Activated CD8-positive, alpha-beta memory T cell treated with anti-CD3 and anti-CD28 coated beads, Interleukin-2, amount 50 U/mL, for 1 hour (primary cell): ENCODE data around the gene SPI1.

Experiments used
- DNase-seq: peaks from one replicate; pipeline ENCODE4 v3.0.0-alpha.2; 2020; ENCODE audit errors: extremely low read depth

SPI1 gene

DNA sequence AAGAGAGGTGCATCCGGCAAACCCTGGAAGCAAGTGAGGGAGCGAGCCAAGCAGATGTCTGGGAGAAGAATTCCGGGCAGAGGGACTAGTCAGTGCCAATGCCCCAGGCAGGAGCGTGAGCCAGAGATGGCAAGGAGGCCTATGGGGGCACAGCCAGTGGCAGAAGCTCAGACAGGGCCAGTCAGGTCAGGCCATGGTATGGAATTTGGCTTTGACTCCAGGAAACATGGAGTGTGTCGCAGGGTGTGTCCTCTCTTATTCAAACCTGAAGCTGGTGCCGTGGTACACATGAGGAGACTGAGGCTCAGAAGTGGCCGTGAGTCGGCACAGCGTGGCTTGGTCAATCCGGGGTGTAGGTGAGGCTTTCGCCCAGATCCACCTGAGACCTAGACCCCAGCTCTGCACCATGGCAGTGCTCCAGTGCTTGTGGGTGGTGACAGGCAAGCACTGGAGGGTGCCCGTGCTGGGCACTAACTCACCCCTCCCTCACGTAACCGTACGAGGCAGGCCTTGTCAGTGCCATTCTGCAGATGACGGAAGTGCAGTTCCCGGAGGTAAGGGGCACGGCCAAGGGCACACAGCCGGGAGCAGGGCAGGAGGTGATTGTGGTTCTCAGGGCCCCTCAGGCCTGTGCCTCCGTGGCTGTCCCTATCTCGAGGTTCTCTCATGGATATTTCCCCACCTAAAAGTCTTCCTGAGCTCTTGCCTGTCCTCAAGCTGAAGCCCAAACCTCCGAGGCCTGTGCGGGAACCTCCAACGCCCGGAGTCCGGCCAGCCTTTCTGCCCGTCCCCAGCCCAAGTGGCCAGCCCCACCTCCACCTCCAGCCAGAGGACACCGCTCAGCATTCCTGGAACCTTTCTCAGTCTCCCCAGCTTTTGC lies 10.6 kb upstream of the SPI1 start:
- no peak for DNase-seq

DNA sequence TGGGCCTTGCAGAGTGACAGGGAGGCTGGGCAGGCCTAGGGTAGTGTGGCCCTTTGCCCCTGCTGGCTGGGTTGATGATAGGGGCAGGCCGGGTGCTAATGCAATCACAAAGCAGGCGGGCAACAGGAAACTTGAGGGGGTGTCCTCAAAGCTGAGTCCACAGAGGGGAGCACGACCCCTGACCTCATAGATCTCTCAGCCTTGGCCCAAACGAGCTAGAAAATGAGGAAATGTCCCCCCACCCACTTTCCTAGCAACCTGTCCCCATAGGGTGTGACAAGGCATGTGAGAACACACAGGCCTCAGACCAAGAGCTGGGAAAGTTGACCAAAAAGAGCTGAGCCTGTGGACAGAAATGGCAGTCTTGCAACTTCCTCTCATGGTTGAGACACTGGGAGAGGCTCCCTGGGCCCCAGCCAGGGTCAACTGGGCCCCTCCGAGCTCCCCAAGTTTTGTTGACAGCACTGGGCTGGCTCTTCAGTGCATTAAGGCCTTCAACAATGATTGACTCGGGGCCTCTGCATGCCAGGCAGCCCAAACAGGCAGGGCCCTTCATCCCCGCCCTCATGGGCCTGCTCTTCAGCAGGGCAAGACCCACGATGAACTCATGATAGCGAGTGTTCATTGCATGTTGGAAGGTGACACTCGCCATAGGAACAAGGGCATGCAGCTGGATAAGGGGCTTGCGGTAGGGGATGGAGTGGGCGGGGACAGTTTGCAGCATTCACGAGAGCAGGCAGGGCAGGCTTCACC lies 9.8 kb upstream of the SPI1 start:
- no peak for DNase-seq

DNA sequence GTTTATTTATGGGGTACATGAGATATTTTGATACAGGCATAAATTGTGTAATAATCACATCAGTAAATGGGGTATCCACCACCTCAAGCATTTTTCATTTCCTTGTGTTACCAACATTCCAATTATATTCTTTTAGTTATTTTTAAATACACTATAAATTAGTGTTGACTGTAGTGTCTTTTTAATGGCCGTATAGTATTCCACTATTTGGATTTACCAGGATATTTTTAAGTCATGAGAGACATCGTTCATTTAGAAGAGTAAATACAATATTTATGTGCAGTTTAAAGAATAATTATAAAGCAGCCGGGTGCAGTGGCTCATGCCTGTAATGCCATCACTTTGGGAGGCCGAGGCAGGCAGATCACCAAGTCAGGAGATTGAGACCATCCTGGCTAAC lies 6.2 kb upstream of the SPI1 start:
- DNase-seq = no peak

DNA sequence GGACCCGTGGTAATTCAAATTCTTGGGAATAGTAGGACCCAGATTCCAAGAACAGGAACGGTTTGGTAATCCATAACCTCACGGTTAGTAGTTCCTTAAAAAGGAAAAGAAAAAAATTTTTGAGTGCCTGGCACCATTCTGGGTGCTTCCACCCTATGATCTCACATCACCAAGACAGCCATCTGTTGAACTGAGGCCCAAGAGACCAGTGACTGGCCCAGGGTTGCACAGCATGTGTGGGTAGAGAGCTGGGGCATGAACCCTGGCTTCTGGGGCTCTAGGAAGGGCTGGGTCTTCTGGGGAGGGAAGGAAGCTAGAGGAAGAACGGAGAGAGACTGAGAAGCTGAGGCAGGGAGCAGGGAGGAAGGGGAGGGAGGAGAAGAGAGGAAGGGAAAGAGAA lies 4.7 kb upstream of the SPI1 start:
- no peak for DNase-seq

DNA sequence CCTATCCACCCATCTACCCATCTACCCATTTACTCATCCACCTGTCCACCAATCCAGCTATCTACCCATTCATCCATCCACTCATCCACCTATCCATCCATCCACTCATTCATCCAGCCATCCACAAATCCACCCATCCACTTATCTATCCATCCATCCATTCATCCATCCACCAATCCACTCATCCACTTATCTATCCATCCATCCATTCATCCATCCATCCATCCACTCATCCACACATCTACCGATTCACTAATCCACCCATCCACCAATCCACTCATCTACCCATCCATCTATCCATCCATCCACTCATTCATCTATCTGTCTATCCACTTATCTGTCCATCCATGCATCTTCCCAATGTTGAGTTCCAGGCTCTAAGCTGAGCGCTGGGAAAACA lies 1.7 kb upstream of the SPI1 start:
- DNase-seq = no peak

DNA sequence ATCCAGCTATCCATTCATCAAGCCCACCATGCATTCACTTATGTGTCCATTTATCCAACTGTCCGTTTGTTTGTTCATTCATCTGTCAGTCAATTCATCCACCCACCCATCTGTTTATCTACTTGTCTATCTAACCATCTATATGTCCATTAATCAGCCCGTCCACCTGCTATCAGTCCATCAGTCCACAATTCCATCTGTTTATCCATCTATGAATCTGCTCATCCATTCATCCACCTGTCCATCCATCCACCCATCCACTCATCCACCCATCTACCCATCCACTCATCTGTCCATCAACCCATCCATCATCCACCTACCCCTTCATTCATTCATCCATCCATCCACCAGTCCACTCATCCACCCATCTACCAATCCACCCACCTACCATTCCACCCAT lies 970 bp upstream of the SPI1 start:
- DNase-seq = no peak

DNA sequence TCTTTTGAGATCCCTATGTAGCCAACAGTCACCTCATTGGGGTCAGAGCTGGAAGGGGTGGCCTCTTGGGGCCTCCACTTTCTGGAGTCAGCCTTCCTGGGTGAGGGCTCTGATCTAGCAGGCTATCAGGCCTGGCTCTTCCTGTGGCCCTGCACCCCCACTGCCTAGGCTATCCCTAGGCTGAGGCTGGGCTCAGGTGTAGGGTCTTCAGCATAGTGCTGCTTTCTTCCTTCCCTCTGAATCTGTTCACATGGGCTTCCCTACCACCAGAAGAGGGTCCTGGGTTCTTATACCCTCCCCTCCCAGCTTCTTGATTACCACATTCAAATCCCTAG lies 456 bp upstream of the SPI1 start:
- DNase-seq = no peak

DNA sequence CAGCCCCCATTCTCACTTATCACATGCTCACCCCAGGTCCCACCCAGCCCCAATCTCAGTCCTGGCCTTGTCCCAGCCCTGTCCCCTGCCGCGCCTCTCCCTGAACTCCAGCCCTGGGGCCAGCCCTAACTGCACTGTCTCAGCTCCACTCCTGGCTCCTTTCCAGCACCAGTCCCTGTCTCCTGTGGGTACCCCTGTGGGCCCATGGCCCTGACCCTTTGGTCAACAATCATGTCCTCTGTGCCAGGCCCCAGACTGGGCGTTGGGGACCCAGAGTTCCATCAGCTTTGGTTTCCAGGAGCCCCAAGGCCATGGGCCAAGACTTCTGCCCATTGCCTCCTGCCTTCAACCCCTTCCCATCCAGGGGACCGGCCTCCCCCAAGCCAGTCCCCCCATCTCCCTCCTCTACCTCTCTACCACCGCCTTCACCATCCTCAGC lies 757 bp downstream of the SPI1 start:
- DNase-seq = no peak

DNA sequence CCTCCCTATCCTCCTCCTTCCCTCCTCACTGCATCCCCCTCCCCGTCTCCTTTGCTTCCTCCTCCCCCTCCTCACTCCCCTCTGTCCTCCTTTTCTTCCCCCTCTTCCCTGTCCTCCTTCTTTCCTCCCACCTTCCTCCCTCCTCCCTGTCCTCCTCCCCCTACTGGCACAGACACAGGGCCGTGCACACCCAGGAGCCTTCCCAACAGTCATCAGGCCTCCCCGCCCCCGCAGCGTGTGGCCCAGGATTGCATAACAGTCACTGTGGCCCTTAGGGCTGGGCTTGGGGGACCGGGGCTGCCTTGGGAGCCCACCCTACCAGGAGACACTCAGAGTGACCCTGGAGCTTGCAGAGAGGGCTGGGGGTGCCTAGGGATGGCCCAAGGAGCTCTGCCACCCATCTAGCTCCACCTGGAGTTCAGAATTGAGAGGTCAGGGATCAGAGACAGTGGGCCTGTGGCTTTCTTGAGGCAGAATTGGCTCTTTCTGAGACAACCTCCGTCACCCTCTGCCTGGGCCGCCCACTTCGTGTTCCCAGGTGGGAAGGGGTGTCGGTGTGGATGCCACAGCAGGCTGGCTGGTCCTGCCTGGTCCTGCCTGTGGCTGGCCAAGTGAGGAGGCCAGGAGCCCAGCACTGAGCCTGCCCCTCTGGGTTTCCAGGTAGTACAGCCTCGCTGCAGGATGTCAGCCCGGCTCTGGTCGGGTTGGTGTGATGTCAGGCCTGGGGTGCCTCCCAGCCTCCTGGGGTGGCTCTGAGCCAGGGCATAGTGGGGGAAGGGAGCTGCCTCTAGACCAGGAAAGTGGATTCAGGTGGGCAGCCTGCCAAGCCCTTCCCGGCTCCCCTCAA lies 1.6 kb downstream of the SPI1 start:
- no peak for DNase-seq

DNA sequence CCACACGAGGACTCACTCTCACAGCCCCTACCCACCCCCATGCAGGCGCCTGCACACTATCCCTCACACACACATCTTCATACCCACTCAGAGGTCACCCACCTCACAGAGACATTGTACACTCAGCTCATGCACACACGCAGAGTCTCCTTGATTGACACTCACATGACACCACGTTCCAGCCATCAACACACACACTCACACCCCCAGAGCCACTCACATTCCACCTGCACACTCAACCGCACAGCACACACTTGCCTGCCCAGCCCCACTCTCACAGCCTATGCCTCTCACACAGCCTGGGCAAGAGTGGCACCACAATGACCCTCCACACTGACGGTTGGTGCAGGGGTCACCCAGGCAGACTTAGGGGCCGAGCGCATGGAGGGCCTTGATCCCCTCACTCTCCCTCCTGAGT lies 2.2 kb downstream of the SPI1 start:
- no peak for DNase-seq

DNA sequence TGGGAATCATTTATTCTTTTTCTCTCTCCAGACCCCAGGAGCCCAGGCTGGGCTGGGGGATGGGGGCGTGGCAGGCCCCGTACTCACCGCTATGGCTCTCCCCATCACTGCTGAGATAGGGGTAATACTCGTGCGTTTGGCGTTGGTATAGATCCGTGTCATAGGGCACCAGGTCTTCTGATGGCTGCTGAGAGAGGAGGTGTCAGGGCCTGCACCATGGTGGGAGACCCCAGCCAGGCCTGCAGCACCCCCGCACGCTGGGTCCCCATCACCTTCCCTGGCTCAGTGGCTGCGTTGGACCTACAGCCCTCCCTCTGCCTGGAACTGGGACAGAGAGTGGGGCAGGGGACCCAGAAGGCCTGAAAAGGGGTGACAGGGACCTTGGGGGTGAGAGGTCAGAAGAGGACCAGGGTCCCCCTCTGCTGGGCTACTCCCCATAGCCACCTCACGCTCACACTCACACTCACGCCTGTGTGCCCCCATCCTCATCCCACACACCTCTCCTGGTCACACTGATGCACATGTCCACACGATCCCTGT lies 2.7 kb downstream of the SPI1 start:
- no peak for DNase-seq

DNA sequence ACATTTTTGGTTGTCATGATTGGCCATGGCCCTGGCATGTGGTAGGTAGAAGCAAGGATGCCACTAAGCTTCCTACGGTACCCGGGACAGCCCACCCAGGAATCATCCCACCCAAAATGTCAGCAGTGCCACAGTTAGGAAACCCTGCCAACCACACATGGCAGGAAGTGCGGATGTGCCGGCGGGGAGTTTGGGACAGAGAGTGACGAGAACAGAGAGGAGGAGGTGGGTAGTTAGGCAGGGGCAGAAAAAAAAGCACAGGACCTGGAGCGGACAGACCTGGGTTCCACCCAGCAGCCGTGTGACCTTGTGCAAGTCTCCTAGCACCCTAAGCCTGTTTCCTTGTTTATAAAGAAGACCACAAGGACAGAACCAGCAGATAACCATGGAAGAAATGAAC lies 3.3 kb downstream of the SPI1 start:
- DNase-seq = no peak

DNA sequence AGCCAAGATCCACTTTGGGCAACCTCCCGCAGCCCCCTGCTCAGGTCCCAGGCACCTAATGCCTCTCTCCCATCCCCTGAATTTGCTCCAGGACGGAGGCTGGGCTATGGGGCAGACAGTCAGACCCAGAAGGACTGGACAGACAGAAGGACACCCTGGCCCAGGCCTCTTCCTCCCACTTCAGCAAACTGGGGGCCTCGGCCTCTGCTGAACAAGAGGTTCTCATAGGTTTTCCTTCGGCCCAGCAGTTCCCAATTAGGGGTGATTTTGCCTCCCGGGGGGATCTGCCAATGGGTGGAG lies 3.7 kb downstream of the SPI1 start:
- DNase-seq = no peak

DNA sequence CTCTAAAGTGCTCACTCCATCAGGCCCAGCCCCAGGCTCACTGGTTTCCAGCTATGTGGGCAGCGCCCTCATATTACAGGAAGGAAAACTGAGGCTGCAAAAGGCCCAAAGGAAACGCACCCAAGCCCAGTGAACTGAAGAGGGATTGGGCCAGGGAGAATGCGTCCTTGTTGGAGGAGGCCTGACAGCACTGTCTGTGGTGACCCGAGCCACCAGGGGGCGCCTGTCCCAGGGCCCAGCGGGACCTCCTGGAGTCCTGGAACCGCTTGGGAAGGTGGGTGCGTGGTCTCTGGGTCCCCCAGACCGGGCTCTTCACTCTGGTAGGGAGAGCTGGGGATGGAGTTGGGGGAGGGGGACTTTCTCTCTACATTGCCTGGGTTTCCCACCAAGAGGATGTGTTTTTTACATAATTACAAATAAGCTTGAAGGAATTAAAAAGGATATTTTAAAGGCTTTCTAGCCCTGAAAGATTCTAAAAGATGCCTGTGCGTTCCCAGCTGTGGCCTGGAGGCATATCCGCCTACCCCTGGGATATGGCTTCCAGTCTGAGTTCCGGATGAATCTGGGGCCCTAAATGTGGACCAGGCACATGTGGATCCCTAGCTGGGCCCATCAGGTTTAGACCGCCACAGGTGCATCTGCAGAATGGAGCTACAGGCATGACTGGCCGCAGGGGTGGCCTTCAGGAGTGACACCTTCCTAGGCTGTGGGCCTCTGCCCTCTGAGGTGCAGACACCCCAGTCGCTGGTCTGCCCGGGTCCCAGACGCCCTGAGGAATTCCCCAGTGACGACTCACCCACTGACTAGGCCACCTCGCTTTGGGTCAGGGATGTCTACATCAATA lies 4.2 kb downstream of the SPI1 start:
- DNase-seq = peak; percentile 54

DNA sequence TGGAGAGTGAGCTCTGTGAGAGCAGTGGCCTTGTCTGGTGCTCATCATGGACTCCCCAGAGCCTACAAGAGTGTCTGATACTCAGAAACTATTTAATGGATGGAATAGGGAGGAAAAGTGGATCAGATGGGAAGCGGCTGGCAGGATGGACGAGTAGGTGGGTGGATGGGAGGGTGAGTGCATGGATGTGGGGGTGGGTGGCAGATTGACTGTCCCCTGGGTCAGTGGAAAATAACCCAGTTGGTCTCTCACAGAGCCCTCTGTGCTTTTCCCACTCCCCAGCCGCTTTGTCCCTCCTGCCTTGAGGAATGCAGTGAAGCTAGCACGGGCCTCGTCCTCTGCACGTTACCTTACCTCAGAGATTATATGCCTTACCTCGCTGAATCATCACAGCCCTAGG lies 5.9 kb downstream of the SPI1 start:
- no peak for DNase-seq

DNA sequence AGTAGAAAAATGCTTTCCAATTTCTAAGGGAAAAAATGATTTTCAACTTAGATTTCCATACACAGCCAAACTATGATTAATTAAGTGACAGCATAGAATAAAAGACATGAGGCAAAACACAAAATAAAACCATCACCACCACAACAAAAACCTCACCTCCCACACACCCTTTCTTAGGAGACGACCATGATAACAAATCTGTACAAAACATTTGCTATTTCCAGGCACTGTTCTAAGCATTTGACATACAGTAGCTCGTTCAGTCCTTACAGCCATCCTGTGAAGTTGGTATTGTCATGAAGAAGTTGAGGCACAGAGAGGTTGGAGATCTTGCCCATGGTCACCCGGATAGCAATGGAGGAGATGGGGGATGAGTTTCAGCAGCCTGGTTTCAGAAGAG lies 8.7 kb downstream of the SPI1 start:
- DNase-seq = no peak

DNA sequence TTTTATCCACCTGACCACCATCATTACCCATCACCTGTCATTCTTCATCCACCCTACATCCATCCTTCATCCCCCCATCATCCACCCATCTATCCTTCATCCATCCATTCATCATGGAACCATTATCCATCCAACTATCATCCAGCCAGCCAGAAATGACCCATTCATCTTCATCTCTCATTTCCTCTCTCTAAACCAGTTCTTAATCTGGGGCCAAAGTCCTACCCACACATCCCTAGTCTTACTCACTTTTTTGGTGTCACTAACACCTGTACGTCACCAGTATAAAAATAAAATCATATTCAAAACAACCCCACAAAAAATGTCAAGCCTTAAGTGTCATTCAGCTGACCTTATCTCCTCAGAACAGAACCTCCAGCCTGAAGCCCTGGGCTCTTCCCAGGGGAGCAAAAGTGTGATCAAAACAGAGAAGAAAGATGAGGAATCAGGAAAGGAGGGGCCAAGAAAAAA lies 12.3 kb downstream of the SPI1 start:
- no peak for DNase-seq

DNA sequence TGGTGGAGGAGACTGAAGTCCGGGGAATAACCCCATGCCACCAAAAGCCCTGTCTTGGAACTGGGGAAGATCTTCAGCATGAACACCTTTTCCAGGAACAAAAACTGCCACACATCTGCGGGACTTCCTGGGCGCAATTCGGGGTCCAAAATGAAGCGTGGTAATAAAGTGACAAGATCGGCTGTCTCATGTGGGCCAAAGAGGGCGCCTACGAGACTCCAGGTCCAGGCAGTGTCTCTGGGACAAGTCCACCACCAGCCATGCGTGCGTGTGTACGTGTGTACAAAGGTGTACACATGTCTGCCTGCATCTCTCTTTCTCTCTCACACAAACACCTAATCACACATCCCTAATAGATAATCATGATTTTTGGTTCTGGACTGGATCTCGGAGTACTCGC lies 16.9 kb downstream of the SPI1 start:
- no peak for DNase-seq

DNA sequence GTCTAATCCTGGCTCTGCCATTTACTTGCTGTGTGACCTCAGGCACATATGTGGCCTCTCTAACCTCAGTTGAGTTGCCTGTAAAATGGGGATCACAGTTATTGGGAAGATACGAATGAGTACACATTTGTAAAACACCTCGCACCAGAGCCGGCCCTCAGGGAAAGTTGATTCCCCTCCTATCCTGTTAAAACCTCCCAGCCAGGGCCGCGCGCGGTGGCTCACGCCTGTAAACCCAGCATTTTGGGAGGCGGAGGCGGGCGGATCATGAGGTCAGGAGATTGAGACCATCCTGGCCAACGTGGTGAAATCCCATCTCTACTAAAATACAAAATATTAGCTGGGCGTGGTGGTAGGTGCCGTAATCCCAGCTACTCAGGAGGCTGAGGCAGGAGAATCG lies 18.0 kb downstream of the SPI1 start:
- no peak for DNase-seq

DNA sequence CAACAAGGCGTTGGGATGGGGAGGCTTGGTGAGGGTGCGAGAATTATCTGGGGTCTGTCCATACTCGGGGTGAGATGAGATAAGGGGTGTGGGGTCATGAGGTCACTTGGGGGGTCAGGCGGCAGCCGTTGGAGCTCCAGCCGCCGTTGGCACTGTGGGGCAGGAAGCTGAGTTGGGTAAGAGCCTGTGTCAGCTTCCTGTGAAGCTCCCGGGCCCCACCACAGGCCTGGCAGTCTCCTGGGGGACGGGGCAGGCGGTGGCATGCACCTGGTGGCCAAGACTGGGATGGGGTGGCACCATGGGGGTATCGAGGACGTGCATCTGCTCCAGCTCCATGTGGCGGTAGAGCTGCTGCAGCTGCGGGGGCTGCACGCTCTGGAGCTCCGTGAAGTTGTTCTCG lies 18.8 kb downstream of the SPI1 start:
- DNase-seq = no peak

DNA sequence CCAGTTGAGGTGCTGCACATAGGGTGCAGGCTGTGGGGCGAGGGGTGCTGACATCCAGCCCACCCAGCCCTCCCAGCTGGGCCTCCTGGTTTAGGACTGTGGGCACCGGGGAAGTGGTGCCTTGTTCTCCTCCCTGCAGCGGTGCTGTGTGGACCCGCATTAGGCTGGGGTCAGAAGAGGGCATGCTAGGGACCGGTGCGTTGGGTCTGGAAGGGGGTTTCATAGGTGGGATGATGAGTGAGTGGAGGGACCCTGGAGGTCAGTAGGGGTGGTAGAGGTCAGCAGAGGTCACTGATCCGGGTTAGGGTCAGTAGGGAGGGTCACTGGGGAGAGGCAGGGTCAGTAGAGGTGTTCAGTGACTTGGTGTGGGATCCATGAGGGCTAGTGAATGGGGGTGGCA lies 19.2 kb downstream of the SPI1 start:
- DNase-seq = no peak

DNA sequence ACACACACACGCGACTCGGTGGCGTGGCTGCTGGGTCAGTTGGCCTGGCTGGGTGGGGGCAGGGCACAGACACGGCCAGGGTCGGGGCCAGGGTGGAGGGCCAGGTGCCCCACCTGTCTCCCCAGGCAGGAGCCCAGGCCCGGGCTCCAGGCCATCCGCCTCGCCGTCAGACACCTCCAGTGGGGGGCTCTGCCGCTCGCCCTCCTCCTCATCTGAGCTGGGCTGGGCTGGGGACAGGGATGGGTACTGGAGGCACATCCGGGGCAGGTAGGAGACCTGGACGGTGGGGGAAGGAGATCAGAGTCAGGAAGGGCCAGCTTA lies 19.7 kb downstream of the SPI1 start:
- DNase-seq = no peak
